ENCODE measurements around the gene NPM1.
A peak's percentile ranks its signal among the peaks of the same experiment; 100 is the strongest.
"Not testable (repeated sequence)": the region's sequence is repeated elsewhere in the genome, so short reads cannot be mapped to it uniquely, and the experiment has no call there.

NPM1 gene

DNA sequence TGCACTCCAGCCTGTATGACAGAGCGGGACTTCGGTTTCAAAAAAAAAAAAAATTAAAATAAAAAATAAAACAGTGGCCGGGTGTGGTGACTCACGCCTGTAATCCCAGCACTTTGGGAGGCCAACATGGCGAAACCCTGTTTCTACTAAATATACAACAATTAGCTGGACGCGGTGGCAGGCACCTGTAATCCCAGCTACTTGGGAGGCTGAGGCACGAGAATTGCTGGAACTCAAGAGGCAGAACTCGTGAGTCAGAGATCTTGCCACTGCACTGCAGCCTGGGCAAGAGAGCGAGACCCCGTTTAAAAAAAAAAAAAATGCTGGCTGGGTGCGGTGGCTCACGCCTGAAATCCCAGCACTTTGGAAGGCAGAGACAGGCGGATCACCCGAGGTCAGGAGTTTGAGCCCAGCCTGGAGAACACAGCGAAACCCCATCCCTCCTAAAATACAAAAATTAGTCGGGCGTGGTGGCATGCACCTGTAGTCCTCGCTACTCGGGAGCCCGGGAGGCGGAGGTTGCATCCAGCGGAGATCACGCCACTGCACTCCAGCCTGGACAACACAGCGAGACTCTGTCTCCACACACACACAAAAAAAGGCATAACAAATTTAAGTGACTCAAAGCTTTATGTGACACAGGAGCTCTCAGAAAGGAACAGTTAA is 1.5 kb upstream of the NPM1 start:
- no peak for DNase-seq

DNA sequence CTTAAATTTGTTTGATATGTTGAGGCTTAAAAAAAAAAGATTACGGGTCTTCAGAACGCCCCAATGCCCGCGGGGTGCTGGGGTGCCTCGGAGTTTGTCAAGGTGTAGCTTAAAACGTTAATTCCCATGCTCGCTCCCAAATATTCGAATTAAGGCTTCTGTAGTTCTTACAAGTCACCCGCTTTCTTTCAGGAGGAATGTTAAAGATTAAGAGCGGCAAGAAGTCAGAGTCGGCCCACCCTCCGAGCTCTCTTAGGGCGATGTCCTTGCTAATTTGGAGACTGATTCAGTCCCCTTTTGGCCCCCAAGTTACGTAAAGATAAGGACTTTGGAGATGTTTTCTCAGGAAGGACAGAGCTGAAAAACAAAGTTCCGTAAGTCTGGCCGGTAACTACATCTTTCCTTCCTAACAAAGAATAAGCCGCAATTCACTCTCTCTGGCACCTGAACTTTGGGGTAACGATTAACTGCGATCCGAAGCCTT is 746 bp upstream of the NPM1 start:
- DNase-seq: no peak

DNA sequence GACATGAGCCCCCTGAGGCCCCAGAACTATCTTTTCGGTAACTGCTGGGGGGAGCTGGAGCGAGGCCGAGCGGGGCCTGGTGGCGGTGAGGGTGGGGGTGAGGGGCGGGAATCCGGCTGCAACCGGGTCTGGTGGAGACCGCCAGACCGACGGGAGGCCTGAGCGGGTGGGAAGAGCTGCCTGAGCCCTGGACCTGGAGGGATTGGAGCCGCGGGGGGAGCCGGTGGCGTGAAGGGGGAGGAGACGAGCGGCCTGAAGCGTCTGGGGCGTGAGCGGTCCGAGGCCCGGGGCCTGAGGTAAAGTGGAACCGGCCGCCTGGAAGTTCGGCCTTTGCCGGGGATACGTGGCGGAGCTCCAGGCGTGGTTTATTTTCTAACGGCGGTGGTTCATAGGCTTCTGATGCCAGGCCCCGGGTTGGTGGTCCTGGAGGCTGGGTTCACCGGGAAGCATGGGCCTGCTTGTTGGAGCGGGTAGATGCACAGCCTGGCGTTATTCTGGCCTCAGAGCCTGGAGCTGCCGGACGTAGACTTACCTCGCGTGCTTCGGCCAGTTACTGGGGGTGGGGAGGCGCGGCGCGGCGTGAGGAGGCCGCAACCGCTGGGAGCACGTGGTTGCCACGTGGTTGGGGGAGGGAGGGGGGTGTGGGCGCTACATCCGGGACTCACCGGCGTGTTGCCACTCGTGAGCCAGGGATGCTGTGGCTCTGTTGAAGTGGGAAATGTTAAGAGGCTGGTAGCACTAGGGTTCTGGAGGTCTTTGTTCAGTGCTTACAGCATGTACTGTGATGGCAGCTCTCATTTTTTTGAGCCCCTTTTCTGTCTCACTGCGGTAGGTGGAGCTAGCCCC is 544 bp downstream of the NPM1 start:
- peak; percentile 53 to 55 for DNase-seq

DNA sequence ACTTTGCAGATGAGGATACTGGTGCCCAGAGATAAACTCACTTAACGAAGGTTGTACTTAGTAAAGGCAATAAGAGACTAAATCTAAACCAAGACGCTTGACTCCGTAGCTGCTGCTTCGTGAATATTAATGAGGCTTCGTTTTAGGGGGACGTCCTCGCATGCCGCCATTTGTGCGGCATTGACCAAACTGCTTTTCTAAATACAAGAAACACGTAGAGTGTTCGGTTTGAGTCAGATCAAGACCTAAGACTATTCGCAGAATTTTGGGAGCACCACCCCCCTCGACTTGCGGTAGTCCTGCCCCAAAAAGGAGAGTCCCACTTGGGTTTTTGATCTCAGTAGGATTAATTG is 1.1 kb downstream of the NPM1 start:
- no peak for DNase-seq

DNA sequence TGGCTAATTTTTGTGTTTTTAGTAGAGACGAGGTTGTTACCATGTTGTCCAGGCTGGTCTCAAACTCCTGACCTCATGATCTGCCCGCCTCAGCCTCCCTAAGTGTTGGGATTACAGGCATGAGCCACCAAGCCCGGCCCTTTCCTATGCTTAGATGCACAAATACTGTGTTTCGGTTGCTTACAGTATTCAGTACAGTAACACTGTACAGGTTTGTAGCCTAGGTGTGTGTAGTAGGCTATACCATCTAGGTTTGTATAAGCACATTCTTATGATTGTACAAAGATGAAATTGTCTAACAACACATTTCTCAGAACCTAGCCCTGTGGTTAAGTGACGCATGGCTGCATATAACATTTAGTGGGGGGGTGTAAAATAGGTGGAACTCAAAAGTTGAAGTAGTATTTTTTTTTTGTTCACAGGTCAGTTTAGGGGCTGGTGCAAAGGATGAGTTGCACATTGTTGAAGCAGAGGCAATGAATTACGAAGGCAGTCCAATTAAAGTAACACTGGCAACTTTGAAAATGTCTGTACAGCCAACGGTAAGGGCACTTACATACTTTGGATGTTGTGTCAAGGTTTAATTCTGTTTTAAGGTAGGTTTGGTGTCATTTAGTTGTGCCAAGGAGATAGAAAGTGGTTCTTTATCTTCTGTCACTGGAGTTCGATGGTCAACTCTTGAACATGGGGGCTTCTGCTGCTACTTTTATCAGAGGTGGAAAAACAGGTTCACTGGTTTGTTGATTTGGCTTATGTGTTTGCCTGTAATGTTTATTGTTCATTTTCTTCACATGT is 3.4 kb downstream of the NPM1 start:
- no peak for DNase-seq

DNA sequence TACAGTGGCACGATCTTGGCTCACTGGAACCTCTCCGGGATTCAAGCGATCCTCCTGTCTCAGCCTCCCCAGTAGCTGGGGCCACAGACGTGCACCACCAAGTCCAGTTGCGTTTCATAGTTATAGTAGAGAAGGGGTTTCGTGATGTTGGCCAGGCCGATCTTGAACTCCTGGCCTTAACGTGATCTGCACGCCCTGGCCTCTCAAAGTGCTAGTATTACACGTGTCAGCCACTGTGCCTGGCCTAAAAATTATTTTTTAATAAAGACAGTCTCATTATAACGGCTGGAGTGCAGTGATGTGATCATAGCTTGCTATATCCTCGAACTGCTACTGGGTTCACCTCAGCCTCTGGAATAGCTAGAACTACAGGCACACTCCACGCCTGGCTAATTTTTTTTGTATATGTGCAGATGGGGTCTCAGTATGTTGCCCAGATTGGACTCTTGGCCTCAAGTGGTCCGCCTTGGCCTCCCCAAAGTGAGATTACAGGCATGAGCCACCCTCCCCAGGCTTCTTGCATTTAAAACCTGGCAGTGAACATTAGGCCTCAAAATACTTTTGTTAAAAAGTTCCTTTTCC is 4.4 kb downstream of the NPM1 start:
- no peak for DNase-seq

DNA sequence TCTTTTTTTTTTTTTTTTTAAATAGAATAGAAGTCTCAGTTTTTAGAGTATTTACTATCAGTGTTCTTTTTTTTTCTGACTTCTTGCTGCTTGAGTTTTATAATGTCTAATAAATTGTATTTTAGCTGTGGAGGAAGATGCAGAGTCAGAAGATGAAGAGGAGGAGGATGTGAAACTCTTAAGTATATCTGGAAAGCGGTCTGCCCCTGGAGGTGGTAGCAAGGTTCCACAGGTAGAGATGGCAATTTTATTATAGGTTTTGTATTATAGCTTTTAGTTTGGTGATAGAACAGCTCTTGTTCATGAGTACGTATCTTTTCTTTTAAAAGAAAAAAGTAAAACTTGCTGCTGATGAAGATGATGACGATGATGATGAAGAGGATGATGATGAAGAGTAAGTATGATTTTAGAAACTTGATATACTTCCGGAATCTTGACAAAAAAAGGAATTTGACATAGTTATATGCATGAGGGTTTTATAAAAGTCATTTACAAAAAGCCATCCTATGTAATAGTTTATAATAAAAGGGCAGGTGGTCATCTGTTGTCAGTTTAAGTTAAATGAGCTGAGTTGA is 5.0 kb downstream of the NPM1 start:
- DNase-seq: no peak

DNA sequence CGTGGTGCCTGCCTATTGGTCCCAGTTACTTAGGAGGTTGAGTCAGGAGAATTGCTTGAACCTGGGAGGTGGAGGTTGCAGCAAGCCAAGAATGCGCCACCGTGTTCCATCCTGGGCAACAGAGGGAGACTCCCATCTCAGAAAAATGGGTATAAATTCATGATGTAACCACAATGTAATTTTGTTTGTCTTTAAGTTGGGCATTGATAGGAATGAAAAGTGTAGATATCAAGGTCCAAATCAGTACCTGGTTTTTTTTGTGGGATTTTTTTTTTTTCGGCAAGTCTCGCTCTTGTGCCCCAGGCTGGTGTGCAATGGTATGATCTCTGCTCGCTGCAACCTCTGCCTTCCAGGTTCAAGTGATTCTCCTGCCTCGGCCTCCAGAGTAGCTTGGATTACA is 7.4 kb downstream of the NPM1 start:
- DNase-seq: no peak

DNA sequence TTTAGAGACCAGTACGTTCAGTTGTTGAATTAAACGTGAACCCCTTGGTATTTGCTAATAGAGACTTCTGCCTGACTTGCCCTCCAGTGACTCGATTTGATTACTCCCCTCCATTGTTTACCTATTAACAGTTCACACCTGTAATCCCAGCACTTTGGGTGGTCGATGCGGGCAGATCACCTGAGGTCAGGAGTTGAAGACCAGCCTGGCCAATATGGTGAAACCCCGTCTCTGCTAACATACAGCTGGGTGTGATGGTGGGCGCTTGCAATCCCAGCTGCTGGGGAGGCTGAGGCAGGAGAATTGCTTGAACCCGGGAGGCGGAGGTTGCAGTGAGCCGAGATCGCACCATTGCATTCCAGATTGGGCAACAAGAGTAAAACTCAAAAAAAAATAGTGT is 8.9 kb downstream of the NPM1 start:
- DNase-seq: not testable (repeated sequence)

DNA sequence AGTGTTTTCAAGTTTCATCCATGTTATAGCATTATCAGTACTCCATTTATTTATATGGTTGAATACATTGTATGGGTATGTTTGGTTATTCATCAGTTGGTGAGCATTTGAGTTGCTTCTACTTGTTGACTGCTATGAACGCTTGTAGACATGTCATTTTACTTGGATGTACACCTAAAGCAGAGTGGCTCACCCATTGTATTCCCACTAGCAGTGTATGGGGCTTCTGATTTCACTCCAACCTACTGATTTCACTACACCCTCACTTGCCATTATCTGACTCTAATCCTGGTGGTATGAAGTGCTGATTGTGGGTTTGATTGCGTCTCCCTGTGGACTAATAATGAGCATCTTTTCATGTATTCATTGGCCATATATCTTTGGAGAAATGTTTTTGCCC is 9.5 kb downstream of the NPM1 start:
- DNase-seq: no peak

DNA sequence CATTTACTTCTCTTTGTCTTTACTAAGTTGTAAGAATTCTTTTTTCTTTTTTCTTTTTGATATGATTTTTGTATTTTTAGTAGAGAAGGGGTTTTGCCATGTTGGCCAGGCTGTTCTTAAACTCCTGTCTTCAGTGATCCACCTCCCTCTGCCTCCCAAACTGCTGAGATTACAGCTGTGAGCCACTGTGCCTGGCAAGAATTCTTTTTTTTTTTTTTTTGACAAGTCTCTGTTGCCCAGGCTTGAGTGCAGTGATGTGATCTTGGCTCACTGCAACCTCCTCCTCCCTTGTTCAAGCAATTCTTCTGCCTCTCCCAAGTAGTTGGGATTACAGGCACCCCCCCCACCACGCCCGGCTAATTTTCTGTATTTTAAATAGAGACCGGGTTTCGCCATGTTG is 9.9 kb downstream of the NPM1 start:
- no peak for DNase-seq

DNA sequence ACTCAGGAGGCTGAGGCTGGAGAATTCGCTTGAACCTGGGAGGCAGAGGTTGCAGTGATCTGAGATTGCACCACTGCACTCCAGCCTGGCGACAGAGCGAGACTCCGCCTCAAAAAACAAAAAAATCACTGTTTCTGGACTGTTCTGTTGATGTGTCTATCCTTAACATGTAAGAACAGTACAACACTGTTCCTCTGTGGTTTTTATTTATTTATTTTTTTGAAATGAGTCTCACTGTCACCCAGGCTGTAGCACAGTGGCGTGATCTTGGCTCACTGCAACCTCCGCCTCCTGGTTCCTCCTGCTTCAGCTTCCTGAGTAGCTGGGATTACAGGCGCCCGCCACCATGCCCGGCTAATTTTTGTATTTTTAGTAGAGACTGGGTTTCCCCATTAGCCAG is 11.0 kb downstream of the NPM1 start:
- not testable (repeated sequence) for DNase-seq

DNA sequence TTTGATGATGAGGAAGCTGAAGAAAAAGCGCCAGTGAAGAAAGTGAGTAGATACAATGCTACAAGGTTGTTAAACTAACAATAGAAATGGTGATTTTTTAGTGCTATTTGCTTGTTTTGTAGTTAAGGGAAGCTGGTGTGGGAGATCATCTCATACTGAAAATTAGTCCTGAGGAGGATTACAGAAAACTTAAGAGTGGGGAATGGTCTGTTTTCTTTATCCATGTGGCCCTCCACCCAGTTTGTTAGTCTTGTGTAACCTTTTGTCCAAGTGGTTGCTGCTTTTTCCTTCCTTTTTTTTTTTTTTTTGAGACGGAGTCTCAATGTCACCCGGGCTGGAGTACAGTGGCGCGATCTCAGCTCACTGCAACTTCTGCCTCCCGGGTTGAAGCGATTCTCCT is 12.5 kb downstream of the NPM1 start:
- no peak for DNase-seq

DNA sequence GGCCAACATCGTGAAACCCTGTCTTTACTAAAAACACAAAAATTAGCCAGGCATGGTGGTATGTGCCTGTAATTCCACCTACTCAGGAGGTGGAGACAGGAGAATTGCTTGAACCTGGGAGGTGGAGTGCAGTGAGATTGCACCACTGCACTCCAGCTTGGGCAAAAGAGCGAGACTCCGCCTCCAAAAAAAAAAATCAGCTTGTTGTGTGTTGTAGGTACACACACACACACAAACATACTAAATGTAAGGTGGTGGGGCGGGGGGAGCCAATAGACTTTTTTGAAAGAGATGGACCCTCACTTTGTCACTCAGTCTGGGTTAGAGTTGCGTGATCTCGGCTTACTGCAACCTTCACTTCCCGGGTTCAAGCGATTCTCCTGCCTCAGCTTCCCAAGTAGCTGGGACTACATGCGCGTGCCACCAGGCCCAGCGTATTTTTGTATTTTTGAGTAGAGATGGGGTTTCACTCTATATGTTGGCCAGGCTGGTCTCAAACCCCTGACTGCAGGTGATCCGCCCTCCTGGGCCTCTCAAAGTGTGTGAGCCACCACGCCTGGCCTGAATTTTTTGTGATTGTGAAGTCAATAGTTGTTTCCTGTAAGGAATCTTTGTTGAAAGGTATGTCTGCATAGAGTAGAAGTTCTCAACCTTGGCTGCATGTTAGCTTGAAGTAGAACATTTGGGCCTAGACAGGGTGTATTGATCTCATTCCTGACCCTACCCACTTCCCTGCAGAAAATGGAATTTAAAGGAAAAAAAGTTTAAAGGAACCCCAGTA is 13.7 kb downstream of the NPM1 start:
- no peak for DNase-seq

DNA sequence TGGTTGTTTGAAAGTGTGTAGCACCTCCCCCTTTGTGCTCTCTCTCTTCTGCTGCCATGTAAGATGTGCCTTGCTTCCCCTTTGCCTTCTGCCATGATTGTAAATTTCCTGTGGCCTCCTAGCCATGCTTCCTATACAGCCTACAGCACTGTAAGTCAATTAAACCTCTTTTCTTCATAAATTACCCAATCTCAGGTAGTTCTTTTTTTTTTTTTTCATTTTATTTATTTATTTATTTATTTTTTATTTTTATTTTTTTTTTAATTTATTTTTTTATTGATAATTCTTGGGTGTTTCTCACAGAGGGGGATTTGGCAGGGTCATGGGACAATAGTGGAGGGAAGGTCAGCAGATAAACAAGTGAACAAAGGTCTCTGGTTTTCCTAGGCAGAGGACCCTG is 15.1 kb downstream of the NPM1 start:
- not testable (repeated sequence) for DNase-seq

DNA sequence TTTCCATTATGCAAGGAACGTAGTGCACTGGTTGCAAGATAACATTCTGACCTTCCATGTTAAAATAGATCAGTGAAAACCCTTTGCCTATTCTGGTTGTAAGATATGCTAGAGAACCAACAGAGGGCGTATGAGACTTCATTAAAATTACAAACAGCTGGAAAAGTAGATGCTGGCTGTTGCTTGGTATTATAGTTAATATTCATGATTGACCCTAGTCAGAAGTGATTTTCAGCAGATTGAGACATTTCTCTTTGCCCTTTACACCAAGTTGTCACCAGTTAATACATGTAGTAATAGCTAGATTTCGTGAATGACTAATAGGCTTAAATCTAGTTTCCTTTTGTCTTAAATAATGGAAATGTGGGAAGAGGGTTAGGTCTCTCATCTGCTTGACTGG is 18.0 kb downstream of the NPM1 start:
- DNase-seq: peak in 1 of 2 experiments; percentile 30

DNA sequence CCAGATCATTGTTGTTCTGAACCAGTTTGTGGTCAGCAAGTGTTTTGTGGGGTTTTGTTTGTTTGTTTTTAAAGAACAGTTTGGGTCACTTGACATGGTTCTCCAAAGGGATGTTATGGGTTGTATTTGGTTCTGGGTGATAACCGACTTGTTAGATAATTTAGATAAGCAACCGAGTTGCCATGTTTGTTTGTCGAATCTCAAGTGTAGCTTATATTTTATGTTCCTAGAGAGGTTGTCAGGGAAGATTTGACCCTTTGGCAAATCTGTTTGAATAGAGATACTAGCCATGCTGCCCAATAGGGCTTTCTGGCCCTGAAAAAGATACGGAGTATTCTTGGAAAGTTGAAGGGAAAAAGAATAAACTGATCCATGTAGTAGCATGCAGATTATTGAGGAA is 19.6 kb downstream of the NPM1 start:
- no peak for DNase-seq

DNA sequence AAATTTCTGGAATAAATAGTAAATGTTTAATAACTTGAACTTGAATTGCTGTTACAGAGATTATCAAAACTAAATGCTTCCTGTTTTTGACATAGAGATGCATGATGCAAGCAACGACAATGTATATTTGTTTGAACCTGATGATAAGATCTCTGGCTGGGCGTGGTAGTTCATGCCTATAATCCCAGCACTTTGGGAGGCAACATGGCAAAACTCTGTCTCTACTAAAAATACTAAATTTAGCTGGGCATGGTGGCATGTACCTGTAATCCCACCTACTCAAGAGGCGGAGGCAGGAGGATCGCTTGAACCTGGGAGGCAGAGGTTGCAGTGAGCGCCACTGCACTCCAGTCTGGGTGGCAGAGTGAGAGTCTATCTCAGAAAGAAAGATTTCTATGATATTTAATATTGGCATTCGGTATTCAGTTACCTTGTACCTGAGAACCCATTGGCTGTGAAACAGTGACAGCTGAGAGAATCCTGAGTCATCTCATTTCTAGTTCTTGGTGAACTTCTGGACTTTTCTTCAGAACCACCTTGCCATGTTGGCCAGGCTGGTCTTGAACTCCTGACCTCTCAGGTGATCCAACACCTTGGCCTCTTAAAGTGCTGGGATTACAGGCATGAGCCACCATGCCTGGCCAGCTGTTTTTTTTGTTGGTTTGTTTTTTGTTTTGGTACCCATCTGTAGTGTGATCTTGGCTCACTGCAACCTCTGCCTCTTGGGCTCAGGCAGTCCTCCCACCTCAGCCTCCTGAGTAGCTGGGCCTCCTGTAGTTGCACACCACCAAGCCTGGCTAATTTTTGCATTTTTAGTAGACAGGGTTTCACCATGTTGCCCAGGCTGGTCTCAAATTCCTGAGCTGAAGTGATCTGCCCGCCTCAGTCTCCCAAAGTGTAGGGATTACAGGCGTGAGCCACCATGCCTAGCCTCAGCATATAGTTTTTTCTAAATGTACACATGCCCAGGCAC is 21.8 kb downstream of the NPM1 start:
- DNase-seq: no peak

DNA sequence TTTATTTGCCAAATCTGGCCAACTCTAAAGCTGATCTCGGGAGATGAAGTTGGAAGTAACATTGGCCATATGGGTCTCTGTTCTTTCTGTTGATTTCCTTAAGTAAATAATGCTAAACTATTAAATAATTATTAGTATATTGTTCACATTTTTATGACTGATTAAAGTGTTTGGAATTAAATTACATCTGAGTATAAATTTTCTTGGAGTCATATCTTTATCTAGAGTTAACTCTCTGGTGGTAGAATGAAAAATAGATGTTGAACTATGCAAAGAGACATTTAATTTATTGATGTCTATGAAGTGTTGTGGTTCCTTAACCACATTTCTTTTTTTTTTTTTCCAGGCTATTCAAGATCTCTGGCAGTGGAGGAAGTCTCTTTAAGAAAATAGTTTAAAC is 22.5 kb downstream of the NPM1 start:
- DNase-seq: no peak

DNA sequence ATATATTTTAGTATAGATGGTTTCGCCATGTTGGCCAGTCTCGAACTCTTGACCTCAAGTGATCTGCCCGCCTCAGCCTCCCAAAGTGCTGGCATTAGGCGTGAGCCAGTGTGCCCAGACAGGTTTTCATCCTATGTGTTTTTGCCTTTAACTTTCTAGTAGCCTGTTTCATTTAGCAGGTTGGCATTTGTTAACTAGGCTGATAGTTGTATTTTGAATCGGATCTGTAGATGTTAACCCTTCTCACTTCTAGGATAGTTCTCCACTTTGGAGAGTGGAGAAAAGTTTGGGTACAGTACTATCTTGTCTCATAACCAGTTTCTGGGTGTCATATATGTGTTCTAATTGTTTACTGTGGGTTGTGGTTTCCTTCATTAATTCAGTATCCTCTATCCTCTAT is 24.5 kb downstream of the NPM1 start:
- DNase-seq: no peak
